GM21529 (cell line): ENCODE measurements around the gene NYAP2.

Source experiments
- ATAC-seq: cut with Tn5 transposase; IDR thresholded peaks from one replicate; pipeline ENCODE4 v1.9.1; 2021; ENCODE audit not compliant: unreplicated experiment

Gene NYAP2

DNA sequence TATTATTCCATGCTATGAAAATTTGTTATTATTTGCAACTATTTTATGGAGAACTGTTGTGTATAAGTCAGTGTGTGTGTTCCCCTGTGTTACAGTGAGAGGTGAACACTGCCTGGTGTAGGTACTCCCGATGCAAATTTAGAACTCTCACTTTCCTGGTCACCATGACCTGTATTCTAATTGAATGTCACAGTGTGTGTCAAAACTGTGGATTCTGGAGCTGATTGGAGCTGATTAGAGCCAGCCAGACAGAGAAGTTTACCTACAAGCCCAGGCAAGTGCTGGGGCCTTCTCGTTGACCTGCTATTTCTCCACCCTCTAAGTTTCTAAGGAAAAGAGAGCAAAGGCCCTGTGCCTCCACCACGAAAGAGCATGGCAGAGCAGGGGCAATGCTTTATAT lies 216.0 kb downstream of the NYAP2 start:
- no peak for ATAC-seq

DNA sequence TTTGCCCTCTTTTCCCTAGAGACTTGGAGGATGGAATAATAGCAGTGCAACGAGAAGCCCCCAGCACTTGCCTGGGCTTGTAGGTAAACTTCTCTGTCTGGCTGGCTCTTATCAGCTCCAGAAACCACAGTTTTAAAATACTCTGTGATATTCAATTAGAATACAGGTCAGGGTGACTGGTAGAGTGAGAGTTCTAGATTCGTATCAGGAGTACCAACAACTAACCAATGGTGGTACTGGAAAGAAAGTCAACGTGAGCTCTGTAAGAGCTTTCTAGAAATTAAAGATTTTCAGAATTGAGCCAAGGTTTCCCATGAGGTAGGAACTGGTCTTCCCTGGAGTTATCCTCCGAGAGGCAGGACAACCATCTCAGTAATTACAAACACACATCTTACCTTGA lies 216.9 kb downstream of the NYAP2 start:
- no peak for ATAC-seq

DNA sequence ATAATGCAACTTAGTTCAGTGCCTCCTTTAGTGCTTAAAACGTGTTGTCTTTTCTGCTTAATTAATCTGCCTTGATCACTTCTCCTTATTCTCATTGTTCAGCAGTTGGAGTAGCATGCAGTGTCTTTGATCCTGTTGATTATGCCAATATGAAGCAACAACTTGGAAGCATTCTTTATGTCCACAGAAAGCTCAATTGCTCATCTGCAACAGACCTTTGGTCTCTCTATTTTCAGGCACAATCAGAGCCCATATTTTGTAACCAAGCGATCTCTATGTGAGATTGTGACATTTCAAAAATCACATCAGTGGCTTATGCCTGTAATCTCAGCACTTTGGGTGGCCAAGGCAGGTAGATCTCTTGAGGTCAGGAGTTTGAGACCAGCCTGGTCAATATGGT lies 217.3 kb downstream of the NYAP2 start:
- no peak for ATAC-seq

DNA sequence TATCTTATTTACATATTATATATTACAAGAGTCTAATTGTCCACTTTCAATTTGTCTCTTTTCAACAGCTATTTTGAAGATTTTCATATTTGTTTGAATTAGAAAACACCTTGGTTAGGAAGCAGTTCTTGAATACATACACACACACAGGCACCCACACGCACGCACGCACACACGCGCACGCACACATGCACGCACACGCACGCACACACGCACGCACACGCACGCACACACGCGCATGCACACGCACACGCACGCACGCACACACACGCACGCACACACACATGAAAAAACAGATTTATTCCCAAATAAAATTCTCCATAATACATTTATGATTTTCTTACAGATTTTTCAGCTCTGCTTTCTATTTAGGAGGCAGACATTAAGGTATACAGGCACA lies 220.7 kb downstream of the NYAP2 start:
- no peak for ATAC-seq

DNA sequence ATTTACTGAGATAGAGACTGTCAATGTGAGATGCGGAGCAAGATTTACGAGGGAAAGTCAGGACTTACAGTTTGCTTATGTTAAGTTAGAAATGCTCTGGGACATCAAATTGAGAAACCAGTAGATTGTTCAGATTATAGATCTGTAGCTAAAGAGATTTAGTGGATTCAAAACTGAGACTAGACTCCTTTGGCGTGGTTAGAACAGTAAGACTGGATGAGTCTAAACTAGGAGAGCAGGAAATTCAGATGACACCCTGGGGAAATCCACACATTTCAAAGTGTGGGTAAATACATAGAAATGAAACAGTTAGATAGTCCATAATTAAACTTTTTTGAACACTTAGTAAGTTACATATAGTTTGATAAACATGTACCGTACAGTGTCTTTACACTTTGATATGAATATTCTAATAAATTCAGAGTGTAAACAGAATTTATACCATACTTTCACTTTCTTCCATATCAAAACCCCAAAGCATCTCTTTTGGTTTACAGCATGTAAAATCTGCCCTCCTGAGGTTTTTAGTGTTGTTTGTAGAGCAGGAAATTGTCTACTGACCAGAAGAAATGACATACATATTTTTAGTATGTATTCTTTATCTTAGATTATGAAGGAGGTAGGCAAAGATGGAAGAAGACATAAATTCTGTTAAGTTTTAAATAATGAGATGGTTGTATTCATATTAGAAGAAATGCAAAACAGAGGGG lies 231.5 kb downstream of the NYAP2 start:
- no peak for ATAC-seq

DNA sequence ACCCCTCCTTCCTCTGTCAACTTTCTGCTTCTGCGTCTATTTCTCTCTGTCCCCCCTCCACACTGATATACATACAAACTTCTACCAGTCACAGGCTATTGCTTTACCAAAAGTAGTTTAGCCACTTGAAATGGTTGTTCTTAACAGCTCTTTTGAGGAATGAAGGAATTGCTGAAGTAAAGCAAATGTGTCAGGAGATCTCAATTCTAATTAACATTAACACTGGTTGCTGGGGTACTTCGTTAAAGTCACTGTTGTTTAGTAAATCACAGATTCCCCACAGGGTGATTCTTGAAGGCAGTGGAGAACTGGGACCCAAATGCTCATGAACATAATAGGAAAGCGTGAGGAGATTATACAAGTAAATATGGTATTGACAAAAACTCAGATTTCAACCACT lies 232.8 kb downstream of the NYAP2 start:
- ATAC-seq = no peak

DNA sequence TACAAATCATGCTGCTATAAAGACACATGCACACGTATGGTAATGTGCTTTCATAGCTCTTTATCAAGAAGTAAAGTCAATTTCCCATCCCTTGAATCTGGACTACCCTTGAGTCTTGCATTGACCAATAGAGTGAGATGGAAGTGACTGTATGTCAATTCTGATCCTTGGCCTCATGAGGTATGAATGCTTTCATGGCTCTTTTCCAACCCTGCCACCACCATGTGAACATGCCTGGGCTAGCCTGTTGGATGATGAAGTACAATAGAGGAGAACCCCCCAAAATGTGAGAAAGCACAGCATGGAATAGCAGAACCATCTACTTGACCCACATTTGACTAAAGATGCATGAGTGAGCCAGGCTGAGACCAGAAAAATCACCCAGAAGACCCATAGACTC lies 237.0 kb downstream of the NYAP2 start:
- ATAC-seq = no peak

DNA sequence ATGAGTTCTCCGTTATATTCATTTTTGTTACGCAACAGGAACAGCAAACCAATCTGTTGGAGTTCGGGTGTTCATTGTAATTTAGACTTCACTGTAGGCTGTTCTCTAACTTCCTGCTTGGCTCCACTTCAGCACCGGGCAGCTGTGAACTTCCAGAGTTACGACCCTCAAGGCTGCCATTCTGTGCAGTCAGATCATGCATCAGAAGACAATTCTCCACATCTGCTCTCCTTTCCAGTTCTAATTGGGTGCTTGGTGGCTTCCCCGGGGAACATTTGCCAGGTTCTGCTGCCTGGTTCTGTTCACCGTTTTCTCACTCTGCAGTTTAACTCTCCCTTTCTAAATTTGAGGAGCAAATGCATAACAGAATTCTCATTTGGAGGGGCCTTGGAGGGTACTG lies 237.7 kb downstream of the NYAP2 start:
- no peak for ATAC-seq

DNA sequence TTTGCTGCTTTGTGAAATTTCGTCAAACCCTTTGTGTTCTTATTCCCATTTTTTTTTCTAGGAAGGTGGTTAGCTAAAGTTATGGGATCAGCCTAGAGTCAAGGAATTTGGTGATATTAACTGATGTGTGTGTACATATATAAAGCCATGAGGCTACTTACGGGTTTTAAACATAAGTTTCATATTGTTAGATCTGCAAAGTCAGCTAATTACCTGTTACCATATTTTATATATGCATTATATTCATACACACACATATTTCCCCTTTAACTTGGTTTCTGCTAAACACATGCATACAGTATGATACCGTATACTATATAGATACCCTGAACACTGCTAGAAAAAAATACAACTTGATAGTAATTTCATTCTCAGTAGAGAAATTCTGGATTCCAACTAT lies 241.0 kb downstream of the NYAP2 start:
- no peak for ATAC-seq

DNA sequence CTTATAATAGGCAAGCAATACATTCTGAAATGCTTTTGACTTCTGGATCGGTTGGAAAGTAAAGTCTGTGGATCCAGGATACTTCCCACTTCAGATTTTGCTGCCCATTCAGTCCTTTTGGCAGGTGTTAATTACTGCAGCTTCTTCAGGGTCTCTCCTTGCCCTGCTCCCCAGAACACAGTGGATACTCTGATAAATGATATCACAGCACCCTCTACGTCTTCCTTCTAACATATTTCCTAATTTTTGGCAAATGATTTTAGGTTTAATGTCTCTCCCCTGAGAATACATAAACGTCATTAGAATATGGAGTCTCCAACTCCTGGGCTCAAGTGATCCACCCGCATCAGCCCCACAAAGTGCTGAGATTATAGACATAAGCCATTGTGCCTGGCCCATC lies 249.8 kb downstream of the NYAP2 start:
- ATAC-seq = no peak

DNA sequence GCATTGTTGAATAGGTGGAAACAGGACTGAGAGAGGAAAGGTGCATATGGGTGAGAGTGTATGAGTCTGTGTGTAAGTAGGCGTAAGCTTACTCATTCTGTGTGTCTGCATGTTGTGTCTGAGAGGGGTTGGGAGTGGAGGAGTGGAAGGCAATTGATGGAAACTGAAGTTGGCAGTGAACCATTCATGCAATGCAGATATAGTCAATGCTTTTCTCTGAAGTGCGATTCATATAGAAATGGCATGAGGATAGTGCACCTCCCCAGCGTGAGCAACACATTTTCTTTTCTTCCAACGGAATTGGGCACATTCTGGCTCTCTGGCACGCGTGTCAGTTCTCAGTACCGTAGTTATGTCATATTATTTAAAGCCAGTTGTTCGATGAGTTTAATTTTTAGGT lies 250.5 kb downstream of the NYAP2 start:
- ATAC-seq = no peak

DNA sequence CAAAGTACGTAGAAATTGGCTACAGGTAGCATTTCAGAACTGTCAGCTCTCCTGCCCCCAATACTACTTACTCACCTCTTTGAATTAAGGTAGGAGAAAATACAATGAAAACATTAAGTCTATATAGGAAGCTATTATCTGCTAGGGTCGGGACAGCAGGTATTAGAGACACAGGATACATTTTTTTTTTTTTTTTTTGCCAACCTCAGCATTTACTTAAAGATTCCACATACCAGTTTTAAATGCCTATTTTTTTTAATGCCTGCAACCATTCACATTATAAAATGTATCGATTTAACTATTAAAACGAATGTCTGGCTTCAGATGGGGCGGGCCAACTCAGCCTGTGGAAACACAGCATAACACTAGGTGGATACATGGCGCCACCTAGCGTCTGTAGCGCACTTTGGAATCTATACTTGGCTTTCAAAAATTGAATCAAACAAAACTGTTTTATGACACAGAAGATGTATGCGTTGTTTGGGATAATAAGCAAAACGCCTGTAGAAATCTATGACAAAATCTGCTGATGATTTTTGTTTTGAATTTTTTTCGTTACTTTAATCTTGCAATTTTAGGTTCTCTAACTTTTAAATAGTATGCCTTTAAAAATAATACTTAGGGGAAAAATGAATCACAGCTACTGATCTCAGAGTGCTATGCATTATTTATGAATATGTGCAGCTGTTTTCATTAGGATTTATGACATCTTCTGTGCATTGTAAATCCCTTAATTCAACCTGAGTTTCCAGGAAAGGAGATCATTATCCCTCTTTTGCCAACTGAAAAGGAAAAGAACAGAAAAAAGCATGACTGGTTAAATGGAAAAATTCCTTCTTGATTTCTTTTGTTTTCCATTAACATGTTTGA lies 261.0 kb downstream of the NYAP2 start:
- peak; percentile 85 for ATAC-seq

DNA sequence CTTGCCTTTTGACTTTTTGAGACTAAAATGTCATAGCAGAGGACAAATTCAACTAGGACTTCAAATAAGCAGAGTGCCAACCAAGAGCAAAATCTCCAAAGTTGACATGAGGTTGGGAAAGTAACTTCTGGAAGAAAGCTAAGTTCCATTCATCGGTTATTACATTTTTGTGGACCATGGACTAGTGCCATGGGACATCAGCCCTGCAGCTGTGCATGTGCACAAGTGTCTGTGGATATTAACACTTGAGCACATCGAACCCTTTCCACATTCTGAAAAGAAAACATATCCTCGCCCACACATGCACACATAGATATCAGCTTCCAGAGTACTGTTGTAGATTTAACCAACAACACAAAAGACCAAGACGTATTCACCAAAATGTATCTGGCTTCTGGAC lies 262.6 kb downstream of the NYAP2 start:
- ATAC-seq = no peak

DNA sequence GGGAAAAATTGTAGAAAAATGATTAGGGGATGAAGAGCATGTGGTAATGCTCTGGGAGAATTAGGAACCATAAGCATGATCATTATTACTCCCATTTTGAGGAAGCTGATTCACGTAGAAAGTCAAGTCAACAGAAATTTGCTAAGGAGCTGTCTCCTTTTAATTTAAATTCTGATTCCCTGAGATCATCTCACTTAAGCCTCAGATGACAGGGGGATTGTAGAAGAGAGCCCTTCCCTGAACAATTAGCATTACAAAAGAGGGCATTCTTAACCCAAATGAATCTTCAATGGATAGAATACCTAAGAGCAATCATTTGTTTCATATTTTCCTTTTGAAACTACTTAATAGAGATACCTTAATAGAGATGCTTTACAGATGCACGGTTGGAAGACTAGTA lies 267.9 kb downstream of the NYAP2 start:
- no peak for ATAC-seq

DNA sequence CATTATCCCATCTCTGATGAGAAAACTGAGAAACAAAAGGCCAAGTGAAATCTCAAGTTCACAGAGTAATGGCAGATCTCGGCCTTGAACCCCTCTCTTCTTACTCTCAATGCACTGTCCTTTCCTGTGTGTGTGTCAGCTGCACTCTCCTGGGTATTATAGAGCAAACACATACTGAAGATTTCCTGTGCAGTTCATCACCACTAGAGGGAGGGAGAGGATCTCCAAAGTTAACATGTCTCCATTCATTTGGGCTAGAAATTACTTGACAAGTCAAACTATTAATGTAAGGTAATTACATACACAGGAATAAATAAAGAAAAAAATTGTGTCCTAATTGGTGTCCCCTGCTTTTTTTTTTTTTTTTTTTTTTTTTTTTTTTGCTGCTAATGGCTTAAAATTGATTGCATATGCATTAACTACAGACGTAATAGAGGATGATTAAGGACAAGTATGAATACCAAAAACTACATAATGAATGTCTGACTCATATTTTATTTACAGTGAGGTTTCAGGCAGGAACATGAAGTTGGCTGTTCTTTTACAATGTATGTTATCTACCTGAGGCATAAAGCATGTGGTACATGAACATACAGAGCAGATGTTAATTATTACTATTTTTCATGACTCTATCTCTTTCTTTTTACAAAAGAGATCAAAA lies 269.2 kb downstream of the NYAP2 start:
- ATAC-seq = peak; percentile 90

DNA sequence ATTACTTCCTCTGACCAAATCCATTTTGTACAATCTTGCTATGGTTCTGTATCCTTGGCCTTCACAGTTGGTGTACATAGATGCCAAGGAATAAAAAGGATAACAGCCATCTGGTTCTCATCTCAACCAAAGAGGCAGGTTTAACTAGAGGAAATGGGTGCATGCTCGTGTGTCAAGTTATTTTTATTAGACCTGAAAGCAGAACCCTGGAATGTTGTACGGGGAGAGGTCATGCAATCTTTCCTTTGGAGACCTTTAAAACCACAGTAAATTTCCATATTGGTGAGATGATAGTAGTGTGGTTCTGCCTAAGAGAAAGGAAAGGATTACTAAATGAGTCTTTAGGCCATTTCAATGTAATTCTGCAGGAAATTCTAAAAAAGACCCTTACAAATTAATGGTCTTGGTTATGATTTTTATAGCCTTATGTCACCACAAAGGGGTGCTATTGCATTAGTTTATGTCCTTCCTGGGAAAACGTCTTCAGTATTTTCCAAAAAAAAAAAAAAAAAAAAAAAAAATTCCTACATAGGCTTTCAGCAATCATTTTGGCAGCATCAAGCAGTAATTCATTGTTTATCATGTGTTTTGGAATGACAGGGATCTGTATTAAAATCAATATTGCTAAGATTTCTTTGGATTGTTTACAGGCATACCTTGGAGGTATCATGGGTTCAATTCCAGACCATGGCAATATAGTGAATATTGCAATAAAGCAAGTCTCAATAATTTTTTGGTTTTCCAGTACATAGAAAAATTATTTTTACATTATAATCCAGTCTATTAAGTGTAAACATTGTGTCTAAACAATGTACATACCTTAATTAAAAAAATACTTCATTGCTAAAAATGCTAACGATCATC lies 270.8 kb downstream of the NYAP2 start:
- ATAC-seq = no peak

DNA sequence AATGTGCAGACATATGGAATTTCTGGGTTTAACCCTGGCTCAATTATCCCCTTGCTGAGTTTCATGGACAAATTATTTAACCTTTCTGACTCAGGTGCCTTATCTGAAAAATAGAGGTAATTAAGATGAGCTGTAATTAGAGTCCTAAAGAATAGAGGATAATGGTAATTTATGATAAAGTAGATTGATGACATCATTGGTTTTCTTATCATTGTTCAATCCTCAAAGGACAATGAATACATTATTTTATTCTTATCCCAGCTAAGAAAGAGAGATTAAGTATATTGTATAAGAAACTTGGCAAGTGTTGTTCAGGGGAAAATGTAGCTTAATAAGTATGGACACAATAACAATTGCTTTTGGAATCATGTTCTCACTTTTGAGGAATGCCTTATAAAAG lies 279.3 kb downstream of the NYAP2 start:
- ATAC-seq = no peak

DNA sequence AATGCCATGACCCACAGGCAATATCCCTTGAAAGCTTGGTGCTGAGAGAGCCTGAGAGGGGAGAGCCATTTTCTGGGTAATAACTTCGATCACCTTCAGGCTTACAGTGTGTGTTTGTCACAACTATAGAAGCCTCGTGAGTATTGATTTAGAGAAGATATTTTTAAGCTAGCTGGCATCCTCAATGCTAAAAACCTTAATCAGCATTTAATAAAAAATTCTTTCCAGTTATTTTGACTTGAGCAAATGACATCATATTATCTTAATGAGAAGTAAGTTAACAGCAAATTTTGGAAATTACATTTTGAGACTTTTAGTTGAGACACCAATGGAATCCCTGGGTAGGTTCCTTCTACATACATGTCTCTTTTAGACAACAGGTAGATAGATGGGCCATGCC lies 283.7 kb downstream of the NYAP2 start:
- no peak for ATAC-seq

DNA sequence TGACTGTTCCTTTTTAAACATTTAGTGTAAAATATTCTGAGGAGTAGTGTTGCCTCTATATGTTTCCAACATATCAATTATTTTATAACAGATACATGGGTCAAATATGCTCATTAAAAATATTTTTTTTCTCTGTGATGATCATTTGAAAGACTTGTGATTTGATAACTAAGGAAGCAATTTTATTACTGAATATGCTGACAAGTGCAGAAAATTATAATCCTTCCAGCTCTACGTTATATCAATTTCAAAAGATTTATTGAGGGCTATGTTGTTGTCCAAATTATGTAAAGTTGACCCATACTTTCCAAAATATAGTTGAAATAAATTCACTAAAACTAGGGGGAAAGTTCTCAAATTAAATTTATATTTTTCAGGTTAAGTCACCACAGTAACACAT lies 290.6 kb downstream of the NYAP2 start:
- ATAC-seq = no peak

DNA sequence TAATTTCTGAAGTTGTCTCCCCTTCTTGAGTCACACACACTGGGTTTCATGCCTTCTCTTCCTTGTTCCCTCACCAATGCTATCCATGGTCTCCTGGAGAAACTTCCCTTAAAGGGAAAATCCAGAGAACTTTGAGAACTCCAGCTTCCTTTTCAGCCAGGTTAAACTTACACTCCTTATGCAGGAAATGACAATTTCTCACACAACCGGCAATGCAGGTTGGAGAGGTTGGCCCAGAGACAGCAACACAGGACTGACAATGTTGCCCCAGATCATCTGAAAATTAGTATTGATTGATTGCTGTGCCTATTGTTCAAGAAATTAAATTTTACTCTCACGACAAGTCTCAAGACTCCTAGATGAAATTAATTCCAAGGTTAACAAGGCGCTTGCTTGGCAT lies 292.2 kb downstream of the NYAP2 start:
- no peak for ATAC-seq

DNA sequence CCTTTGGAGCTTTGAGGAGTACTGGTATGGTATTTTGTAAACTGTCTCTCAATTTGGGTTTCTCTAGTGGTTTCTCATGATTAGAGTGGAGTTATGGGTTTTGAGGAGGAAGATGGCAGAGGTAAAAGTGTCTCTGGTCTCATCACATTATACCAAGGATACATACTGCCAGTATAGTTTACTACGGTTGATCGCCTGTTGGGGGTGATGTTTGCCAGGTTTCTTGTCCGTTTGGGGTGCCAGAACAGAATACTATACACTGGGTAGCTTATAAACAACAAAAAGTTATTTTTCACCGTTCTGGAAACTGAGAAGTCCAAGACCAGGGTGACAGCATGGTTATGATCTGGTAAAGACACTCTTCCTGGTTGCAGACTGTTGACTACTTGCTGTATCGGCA lies 293.7 kb downstream of the NYAP2 start:
- no peak for ATAC-seq
